Measurements from ENCODE around the gene ARHGAP11A.
"Not testable (repeated sequence)": the region's sequence is repeated elsewhere in the genome, so short reads cannot be mapped to it uniquely, and the experiment has no call there.

Gene ARHGAP11A, protein sequence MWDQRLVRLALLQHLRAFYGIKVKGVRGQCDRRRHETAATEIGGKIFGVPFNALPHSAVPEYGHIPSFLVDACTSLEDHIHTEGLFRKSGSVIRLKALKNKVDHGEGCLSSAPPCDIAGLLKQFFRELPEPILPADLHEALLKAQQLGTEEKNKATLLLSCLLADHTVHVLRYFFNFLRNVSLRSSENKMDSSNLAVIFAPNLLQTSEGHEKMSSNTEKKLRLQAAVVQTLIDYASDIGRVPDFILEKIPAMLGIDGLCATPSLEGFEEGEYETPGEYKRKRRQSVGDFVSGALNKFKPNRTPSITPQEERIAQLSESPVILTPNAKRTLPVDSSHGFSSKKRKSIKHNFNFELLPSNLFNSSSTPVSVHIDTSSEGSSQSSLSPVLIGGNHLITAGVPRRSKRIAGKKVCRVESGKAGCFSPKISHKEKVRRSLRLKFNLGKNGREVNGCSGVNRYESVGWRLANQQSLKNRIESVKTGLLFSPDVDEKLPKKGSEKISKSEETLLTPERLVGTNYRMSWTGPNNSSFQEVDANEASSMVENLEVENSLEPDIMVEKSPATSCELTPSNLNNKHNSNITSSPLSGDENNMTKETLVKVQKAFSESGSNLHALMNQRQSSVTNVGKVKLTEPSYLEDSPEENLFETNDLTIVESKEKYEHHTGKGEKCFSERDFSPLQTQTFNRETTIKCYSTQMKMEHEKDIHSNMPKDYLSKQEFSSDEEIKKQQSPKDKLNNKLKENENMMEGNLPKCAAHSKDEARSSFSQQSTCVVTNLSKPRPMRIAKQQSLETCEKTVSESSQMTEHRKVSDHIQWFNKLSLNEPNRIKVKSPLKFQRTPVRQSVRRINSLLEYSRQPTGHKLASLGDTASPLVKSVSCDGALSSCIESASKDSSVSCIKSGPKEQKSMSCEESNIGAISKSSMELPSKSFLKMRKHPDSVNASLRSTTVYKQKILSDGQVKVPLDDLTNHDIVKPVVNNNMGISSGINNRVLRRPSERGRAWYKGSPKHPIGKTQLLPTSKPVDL

DNA sequence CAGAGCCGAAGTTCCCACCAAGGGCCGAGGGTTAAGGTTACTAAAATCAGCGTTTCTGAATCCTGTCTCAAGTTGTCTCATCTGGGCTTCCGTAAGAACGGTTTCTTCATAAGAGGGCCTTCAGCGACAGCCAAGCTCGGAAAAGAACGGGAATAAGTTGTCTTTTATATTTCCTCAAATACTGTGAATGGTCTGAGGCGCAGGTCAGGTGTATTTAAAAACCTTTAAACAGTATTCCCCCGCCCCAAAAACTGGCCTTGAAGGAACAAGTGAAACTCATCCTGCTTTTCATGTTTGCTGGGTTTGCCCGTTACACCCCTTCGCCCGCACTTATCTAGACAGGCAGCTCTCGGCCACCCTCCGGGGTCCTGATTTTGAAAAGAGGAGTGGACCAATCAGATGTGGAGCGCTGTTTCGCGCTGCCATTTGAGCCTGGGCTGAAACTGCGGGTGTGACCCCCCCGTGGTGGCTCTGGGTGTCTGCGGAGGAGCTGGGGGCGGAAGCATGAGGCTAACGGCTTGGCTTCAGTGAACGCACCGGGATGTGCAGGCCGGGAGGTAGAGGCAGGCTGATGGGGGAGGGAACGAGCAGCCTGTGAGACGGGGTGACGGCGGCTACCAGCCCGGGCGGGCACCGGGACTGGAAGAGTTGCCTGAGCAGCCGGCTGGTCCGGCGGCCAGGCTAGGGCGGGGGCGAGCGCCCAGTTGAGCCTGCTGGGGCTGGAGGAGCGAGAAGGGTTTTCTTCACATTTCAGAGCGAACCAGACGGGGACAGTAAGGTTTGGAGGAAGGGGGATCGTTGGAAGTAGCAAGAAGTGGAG is at the start of gene ARHGAP11A:
TSS of gene ARHGAP11A (plus strand) at position 454 of the 820 bp plus-strand sequence. CDS start 708 bp downstream, outside the sequence.
- peak; percentile 90 for DNase-seq (ENCODE audit: low read depth)

- not testable (repeated sequence) for DNase-seq (ENCODE audit: low read depth)
Observed at GRCh38 chr15:32568988-32569387, 46.3 kb upstream of the ARHGAP11A start.

DNA sequence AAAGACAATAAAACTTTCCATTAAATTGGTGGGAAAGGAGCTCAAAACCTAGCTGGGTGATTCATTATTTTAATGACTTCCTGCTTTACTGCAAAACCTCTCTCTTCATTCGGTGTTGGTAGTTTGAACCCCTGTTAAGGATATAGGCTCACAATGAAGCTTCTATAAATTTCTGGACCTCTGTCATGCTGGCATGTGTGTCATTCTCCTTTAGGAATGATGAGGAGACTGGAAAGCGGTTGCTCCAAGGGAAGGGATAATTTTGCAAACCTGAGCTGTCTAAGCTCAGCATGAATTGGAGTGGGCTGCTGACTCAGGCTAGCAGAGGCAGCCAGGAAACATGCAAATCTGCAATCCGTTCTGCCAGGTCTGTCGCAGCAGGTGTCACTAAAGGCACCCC is 36.8 kb upstream of the ARHGAP11A start:
- DNase-seq (ENCODE audit: low read depth), result not testable (repeated sequence)

GRCh38 chr15:32585844-32586243 is 29.5 kb upstream of the ARHGAP11A start:
- DNase-seq (ENCODE audit: low read depth), result not testable (repeated sequence)

- DNase-seq (ENCODE audit: low read depth), result not testable (repeated sequence)
Observed at GRCh38 chr15:32593151-32593550, 22.2 kb upstream of the ARHGAP11A start, which contains the start of gene GOLGA8N. GOLGA8N (plus strand) TSS chr15:32593456.

- not testable (repeated sequence) for DNase-seq (ENCODE audit: low read depth)
Observed at GRCh38 chr15:32609518-32609917, 5.8 kb upstream of the ARHGAP11A start.

DNA sequence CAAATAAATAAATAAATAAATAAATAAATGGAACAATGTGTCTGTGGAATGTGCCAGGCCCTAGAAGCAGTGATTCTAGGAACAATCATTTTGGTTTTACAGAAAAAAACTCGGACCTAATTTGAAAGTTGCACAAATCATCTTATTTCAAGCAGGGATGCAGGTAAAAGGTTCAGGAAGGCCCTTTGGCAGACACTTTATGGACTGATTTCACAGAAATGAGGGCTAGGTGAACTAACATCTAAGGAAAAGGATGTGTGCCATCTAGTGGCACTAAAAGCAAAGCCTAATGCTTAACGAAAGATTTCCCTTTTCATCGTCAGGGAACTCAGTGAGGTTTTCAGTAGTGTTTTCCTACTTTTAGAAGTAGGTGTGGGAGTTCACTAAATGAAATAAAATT is 4.6 kb upstream of the ARHGAP11A start:
- not testable (repeated sequence) for DNase-seq (ENCODE audit: low read depth)

DNA sequence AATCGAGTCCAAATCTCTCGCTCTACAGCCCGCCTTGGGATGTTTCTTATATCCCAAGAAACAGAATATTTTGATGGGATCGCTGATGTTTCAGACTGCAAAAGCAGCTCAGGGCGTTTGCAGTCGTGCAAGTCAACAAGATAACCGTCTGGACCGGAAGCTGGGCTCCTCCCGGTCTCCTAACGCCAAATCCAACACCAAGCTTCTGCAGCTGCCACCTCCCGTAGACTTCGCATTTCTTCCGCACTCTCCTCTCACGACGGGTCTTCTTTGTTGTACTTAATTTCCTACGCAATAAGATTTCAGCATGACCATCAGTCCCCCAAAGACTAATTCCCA is 623 bp upstream of the ARHGAP11A start:
- not testable (repeated sequence) for DNase-seq (ENCODE audit: low read depth)

DNA sequence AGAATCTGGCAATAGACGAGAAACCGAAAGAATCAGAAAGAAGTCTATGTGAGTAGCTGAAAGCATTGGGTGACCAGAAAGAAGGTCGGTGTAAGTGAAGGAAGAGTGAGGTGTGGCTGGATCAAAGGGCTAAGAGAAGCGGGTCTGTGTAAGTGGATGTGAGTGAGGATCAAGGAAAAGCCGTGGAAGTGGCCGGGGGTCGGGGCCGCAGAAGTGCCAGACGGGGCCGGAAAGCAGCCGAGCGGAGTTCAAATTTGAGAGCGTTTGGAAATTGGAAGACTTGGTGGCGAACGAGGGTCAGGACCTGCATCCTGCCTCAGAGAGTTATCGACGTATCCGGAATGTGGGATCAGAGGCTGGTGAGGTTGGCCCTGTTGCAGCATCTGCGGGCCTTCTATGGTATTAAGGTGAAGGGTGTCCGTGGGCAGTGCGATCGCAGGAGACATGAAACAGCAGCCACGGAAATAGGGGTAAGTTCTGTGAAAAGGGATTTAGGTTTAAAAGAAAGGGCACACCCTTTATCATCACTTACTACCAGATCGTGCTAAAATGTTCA is 645 bp downstream of the ARHGAP11A start:
- DNase-seq (ENCODE audit: low read depth), result not testable (repeated sequence)

DNA sequence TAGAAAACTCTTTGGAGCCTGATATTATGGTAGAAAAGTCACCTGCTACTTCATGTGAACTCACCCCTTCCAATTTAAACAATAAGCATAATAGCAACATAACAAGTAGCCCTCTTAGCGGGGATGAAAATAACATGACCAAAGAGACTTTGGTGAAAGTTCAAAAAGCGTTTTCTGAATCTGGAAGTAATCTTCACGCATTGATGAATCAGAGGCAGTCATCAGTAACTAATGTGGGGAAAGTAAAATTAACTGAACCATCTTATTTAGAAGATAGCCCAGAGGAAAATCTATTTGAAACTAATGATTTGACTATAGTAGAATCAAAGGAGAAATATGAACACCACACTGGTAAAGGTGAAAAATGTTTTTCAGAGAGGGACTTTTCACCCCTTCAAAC is 21.1 kb downstream of the ARHGAP11A start:
- no peak for DNase-seq (ENCODE audit: low read depth)

DNA sequence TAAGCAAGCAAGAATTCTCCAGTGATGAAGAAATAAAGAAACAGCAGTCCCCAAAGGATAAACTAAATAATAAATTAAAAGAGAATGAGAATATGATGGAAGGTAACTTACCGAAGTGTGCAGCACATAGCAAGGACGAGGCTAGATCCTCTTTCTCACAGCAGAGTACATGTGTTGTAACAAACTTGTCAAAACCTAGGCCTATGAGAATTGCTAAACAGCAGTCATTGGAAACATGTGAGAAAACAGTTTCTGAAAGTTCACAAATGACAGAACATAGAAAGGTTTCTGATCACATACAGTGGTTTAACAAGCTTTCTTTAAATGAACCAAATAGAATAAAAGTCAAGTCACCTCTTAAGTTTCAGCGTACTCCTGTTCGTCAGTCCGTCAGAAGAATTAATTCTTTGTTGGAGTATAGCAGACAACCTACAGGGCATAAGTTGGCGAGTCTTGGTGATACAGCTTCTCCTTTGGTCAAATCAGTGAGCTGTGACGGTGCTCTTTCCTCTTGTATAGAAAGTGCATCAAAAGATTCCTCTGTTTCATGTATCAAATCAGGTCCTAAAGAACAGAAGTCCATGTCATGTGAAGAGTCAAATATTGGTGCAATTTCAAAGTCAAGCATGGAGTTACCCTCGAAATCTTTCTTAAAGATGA is 21.7 kb downstream of the ARHGAP11A start:
- DNase-seq (ENCODE audit: low read depth), result no peak

DNA sequence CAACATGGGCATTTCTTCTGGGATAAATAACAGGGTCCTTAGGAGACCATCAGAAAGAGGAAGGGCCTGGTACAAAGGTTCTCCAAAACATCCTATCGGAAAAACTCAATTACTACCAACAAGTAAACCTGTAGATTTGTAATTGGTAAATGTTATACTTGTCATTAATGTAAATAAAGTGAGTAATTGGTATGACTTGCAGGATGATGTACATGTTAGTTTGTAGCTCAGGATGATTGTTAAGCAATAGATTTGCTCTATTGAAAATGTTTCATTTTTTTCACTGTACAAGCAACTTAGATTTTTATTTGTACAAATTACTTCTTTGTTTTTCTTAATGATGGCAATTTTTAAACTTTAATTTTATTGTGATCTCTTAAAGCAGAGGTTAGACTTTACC is 22.4 kb downstream of the ARHGAP11A start:
- no peak for DNase-seq (ENCODE audit: low read depth)

DNA sequence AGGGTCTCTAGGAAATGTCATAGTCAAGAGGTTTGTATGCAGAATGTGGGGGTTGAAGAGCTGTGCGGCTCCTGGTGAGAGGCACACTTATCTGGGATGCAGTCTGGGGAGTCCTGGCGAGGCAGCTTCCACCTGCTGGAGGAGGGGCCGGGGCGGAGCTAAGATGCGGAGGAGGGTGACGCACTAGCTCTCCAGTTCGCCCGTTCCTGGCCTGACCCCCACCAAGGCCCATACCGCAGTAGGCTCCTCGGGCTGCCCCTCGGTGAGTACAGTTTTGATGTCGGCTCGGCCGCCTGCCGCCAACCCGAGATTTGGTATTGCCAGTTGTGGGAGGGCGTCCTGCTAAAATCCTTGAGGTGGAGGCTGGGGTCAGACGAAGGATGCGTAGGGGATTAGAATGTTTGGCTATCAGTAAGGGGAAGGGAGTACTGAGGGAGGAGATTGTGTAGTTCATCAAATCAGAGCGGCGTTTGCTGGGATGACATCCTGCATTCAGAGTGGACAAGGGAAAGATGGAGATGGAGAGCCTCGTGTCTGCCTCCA is 26.3 kb downstream of the ARHGAP11A start, which contains the start of gene SCG5:
TSS of gene SCG5 (plus strand) at position 194 of the 543 bp plus-strand sequence. CDS start 1,883 bp downstream, outside the sequence.
- DNase-seq (ENCODE audit: low read depth), result no peak

DNA sequence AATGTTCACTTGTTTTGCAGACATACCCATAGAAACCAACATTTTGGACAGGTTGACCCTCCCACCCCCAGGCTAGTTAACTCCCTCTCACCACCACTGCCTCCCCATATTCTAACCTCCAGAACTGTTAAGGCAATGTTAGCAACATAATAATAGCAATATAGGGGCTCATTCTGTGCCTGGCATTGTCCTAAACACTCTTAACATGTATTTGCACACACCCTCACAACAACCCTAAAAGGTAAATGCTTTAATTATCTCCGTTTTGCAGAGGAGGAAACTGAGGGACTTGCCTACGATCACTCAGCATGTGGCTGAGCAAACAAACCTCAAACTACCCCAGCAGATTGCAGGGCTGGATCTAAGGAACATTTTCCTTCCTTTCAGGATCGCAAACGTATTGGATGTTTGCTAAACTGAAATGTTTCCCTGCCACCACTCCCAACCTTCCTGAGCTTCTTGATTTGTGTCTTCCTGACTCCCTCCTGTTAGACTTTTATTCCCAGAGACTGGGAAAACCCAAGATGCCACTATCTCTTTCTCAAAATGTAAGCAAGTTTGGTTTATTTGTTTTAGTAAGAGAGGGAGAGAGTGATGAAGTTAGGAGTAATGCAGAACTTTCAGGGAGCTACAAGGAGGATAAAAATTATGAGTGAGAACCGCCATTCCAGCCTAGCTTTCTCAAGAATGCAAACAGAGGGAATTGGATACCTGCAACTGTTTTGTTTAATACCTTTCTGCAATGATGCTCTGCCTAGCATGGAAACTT is 27.5 kb downstream of the ARHGAP11A start:
- DNase-seq (ENCODE audit: low read depth), result no peak

DNA sequence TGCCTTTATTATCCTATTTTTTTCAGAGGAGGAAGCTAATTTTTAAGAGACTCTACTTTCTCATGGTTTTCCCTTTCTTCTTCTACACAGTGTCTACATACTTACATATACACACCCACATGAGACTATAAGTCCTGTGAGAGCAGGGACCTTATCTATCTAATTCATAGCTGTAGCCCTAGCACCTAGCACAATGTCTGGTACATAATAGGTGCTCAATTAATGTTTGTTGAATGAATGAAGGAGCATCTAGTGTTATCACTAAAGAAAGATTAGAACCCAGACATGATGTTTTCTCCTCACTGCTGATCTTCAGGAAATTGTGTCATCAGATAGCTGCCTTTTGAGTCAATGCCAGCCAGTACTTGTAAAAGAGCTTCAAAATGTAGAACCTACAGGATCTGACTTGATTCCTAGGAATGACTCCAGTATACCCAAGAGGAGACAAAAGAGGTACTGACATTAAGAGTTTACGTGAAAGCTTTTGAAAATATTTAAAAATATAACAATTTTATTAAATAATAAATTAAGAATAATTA is 28.7 kb downstream of the ARHGAP11A start:
- no peak for DNase-seq (ENCODE audit: low read depth)

DNA sequence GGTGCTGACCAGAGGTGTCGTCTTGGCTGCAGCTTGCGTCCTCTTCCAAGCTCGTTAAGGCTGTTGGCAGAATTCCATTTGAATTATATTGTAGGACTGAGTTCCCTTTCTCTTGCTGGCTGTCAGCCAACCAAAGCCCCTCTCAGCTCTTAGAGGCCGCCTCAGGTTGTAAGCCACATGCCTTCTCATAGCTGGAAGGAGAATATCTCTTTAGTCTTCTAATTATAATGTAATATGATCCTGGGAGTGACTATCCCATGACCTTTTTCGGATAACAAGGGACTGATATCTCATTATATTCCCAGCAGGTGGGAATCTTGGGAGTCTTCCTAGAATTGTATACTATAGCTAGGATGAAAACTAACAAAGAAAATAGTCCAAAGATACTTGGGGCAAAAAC is 31.0 kb downstream of the ARHGAP11A start:
- no peak for DNase-seq (ENCODE audit: low read depth)

GRCh38 chr15:32649342-32649741 is 34.0 kb downstream of the ARHGAP11A start:
- no peak for DNase-seq (ENCODE audit: low read depth)

- peak; percentile 36 for DNase-seq (ENCODE audit: low read depth)
Observed at GRCh38 chr15:32651229-32651837, 36.0 kb downstream of the ARHGAP11A start.

DNA sequence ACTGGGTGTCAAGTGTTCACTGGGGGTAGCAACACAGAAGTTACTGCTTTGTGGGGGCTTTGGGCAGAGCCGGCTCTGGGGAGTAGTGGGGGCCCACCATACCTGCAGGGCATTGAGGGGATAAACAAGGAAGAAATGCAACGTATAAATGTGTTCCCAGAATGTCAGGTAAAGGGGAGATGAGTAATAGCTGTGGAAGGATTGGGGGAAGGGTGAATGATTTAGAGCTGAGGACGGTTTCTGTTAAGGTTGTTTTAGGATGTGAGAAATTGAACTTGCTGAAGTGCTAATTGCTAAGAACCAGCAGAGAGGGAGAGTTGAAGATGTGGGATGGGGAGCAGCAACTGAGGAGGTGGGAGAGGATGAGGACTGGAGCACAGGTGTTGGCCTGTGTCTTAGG is 36.9 kb downstream of the ARHGAP11A start:
- DNase-seq (ENCODE audit: low read depth), result no peak

Data from HS-27A (cell line).